Psoas muscle (tissue), 8 donors: ENCODE measurements around the gene TMEM150A. TPM values are rescaled to one million over a fixed set of nuclear protein-coding genes. Genes with fewer than 3 reads are reported as not detected.

ENCODE experiments used
- ATAC-seq, 4 donors: fragments of 200-7000 bp; cut with Tn5 transposase; one replicate each; pipeline ENCODE4 v1.9.1; 2020; ENCODE audit warnings: moderate library complexity in 3 of 4, mild to moderate bottlenecking in 2 of 4
- DNase-seq, 2 donors: peaks; one replicate each; pipeline ENCODE4 v3.0.0-alpha.2; 2020
- H3K27ac ChIP-seq: fragments of 200-600 bp; one replicate; pipeline ENCODE4 v1.8.0; 2022
- H3K27me3 ChIP-seq, 3 donors: fragments of 200-600 bp in 1 of 3; one replicate each; pipeline versions ENCODE4 v1.6.1 to v1.8.0; 2013 to 2022; ENCODE audit warnings: low read length in 2 of 3, mild to moderate bottlenecking in 2 of 3, moderate library complexity in 1 of 3; ENCODE audit not compliant: insufficient read depth in 3 of 3
- H3K36me3 ChIP-seq, 2 donors: fragments of 200-600 bp in 1 of 2; one replicate each; pipeline versions ENCODE4 v1.6.1 to v1.8.0; 2013 to 2022; ENCODE audit warnings: low read depth in 1 of 2, mild to moderate bottlenecking in 1 of 2, moderate library complexity in 1 of 2; ENCODE audit not compliant: insufficient read depth in 1 of 2
- H3K4me1 ChIP-seq: fragments of 200-600 bp; one replicate; pipeline ENCODE4 v1.8.0; 2022
- H3K4me3 ChIP-seq: fragments of 200-600 bp; one replicate; pipeline ENCODE4 v1.8.0; 2022; ENCODE audit warnings: mild to moderate bottlenecking
- H3K9me3 ChIP-seq: fragments of 200-600 bp; one replicate; pipeline ENCODE4 v1.8.0; 2022
- WGBS, 3 donors: extraction: QIAGEN DNeasy Blood & Tissue Kit; methylation state at CpG; one replicate each; pipeline versions ENCODE4 v1.1.6 to v1.1.7; 2013; 5-methylcytosine and 5-hydroxymethylcytosine counted together
- intact Hi-C, 2 donors: fragments of 100-400 bp; cut with DNase I; formaldehyde crosslinking; loops; one replicate each; pipeline versions ENCODE4 v1.11.0 to v1.14.2; 2022
- polyA plus RNA-seq, 3 donors: library from polyadenylated mRNA; stranded (reverse); fragments of 200-250 nt; gene quantifications; one replicate each; pipeline ENCODE4 v1.2.3, GENCODE V29; 2013
- total RNA-seq, 4 donors: library from RNA; stranded (reverse); fragmentation: NEBNext Ultra II Directional in 2 of 4; extraction: Animal tissue kit (Norgen Biotek cat#: 25700) in 2 of 4; gene quantifications; one replicate each; pipeline versions ENCODE4 v1.2.1 to v1.2.4, GENCODE V29; 2021 to 2023
- TF ChIP-seq, protein P1 (sequence below): fragments of 200-600 bp; IDR thresholded peaks from one replicate; pipeline ENCODE4 v1.8.0; 2022; ENCODE audit warnings: antibody characterized with exemption
- donor health status: healthy with polysubstance abuse.
- donor health status: DM: no; HTN: no; CAD: no; lungs with moderate emphysema.
- donor health status: Bipolar disorder and iron deficiency.
- donor health status: healthy.
- donor health status: DM: yes; HTN: yes; CAD: no.
- donor health status: DM: no; HTN: no; CAD: no.
- donor health status: DM: no; HTN: no; CAD: no.
- donor health status: DM: yes; HTN: yes; CAD: no.

The TMEM150A gene
- total and polyA plus RNA-seq, 7 donors: 17.4 to 82.6 (median 33.8) TPM

GRCh38 chr2:85611217-85611704, 8.8 kb upstream of the TMEM150A start:
- 6% methylated on average over 24 of the region's 24 CpGs for WGBS, 3 donors
- ATAC-seq (no peak), DNase-seq (no peak)
- H3K9me3 ChIP-seq: no peaks in the 10 kb centered on the region
- peak overlapping the region; percentile 92 for H3K27ac ChIP-seq
- peaks cover 0 to 16% of the 10 kb centered on the region in 2 donors for H3K36me3 ChIP-seq
- no peaks in the 10 kb centered on the region for H3K27me3 ChIP-seq
- H3K4me3 ChIP-seq: peak overlapping the region; percentile 98
- peaks cover 60% of the 10 kb centered on the region for H3K4me1 ChIP-seq
- TF ChIP-seq, protein P1, sequence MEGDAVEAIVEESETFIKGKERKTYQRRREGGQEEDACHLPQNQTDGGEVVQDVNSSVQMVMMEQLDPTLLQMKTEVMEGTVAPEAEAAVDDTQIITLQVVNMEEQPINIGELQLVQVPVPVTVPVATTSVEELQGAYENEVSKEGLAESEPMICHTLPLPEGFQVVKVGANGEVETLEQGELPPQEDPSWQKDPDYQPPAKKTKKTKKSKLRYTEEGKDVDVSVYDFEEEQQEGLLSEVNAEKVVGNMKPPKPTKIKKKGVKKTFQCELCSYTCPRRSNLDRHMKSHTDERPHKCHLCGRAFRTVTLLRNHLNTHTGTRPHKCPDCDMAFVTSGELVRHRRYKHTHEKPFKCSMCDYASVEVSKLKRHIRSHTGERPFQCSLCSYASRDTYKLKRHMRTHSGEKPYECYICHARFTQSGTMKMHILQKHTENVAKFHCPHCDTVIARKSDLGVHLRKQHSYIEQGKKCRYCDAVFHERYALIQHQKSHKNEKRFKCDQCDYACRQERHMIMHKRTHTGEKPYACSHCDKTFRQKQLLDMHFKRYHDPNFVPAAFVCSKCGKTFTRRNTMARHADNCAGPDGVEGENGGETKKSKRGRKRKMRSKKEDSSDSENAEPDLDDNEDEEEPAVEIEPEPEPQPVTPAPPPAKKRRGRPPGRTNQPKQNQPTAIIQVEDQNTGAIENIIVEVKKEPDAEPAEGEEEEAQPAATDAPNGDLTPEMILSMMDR: no peak
- intact Hi-C loops: no loop called here

GRCh38 chr2:85607268-85608215, 5.0 kb upstream of the TMEM150A start:
- Histone ChIP-seq H3K4me1 (peaks cover 70% of the 10 kb centered on the region), H3K4me3 (peak overlapping the region; percentile 74), H3K27ac (peak overlapping the region; percentile 89), H3K9me3 (no peaks in the 10 kb centered on the region), H3K27me3 (no peaks in the 10 kb centered on the region), H3K36me3 (peaks cover 0 to 20% of the 10 kb centered on the region in 2 donors)
- ATAC-seq (peak in 3 of 4 donors; percentile 18 to 22 (median 20)), DNase-seq (no peak)
- TF ChIP-seq, protein P1: no peak
- WGBS, 3 donors: 24 to 52% (median 38%) methylated on average over 9 of the region's 9 CpGs
- intact Hi-C loops: no loop called here

DNA sequence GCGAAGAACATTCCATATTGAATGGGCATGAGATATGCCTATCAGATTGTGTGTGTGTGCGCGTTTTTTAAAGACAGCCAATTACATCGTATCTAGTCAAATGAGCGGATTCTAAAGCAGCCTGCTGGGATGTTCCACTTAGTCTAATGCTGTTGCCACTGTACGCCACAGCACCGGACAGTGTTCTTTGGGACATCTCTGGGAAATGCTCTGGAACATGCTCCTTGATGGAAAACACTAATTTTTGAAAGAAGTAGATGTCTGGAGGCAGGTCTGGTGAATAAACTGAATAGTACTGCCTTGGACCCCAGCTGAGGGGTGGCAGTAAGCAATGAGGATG, 3.6 kb upstream of the TMEM150A start:
- ATAC-seq (no peak), DNase-seq (no peak)
- intact Hi-C loops: no loop called here
- TF ChIP-seq, protein P1: no peak
- no peaks in the 10 kb centered on the region for H3K27me3 ChIP-seq
- peak overlapping the region; percentile 89 for H3K27ac ChIP-seq
- 61 to 67% (median 64%) methylated on average over 7 of the region's 7 CpGs for WGBS, 3 donors
- H3K4me1 ChIP-seq: peaks cover 76% of the 10 kb centered on the region
- peak overlapping the region; percentile 74 for H3K4me3 ChIP-seq
- H3K9me3 ChIP-seq: no peaks in the 10 kb centered on the region
- peaks cover 0 to 23% of the 10 kb centered on the region in 2 donors for H3K36me3 ChIP-seq

GRCh38 chr2:85605406-85606115, 3.1 kb upstream of the TMEM150A start:
- 36 to 45% (median 40%) methylated on average over 4 of the region's 4 CpGs for WGBS, 3 donors
- ATAC-seq: no peak
- intact Hi-C loops: no loop called here
- DNase-seq: no peak
- peaks cover 77% of the 10 kb centered on the region for H3K4me1 ChIP-seq
- H3K36me3 ChIP-seq: peaks cover 0 to 28% of the 10 kb centered on the region in 2 donors
- no peaks in the 10 kb centered on the region for H3K9me3 ChIP-seq
- TF ChIP-seq, protein P1: no peak
- peak overlapping the region; percentile 89 for H3K27ac ChIP-seq
- no peaks in the 10 kb centered on the region for H3K27me3 ChIP-seq
- peak overlapping the region; percentile 74 for H3K4me3 ChIP-seq
